Transverse colon (tissue), 4 donors: ENCODE results near the gene PHGDH.

Source experiments
- CTCF ChIP-seq, 5 experiments: fragments of 200-600 bp in 3 of 5; fragments of 450-650 bp in 2 of 5; sonication (generic) in 3 of 5; IDR thresholded peaks; 1 replicate in 2 of 5; 2 replicates in 3 of 5; pipeline ENCODE4 v1.5.1; 2016 to 2017; ENCODE audit warnings: antibody characterized with exemption in 5 of 5, inconsistent platforms in 3 of 5, mild to moderate bottlenecking in 2 of 5, moderate library complexity in 1 of 5
- POLR2AphosphoS5 ChIP-seq, 3 donors: sonication (generic); formaldehyde crosslinking; IDR thresholded peaks; one replicate each; pipeline ENCODE4 v1.6.1; 2016; ENCODE audit warnings: antibody characterized with exemption in 3 of 3

- TF ChIP-seq CTCF (IDR thresholded peaks at IDR 0.05) (no peak), POLR2AphosphoS5 (IDR thresholded peaks at IDR 0.05) (no peak)
These were observed 37.6 kb upstream of the PHGDH start for GRCh38 chr1:119674111-119674526.
